ENCODE measurements around the gene KRTAP10-1.

The KRTAP10-1 gene

GRCh38 chr21:44547656-44548331 is 7.8 kb upstream of the KRTAP10-1 start:
- DNase-seq, result no peak

- DNase-seq, result no peak
These were observed 4.6 kb upstream of the KRTAP10-1 start for GRCh38 chr21:44544566-44544965.

- no peak for DNase-seq
These were observed 2.7 kb upstream of the KRTAP10-1 start for GRCh38 chr21:44542716-44543115.

- no peak for DNase-seq
These were observed 820 bp upstream of the KRTAP10-1 start for GRCh38 chr21:44540741-44541288.

- no peak for DNase-seq
These were observed 949 bp downstream of the KRTAP10-1 start for GRCh38 chr21:44539046-44539445.

- DNase-seq, result no peak
These were observed 1.8 kb downstream of the KRTAP10-1 start for GRCh38 chr21:44537930-44538911.

GRCh38 chr21:44535963-44536362 is 4.0 kb downstream of the KRTAP10-1 start:
- no peak for DNase-seq

- no peak for DNase-seq
These were observed 5.3 kb downstream of the KRTAP10-1 start for GRCh38 chr21:44534688-44535087.

GRCh38 chr21:44533891-44534627 is 5.9 kb downstream of the KRTAP10-1 start:
- DNase-seq, result no peak

- DNase-seq, result no peak
These were observed 6.7 kb downstream of the KRTAP10-1 start for GRCh38 chr21:44533121-44533890.

GRCh38 chr21:44532712-44533111 is 7.3 kb downstream of the KRTAP10-1 start:
- no peak for DNase-seq

- DNase-seq, result no peak
These were observed 8.1 kb downstream of the KRTAP10-1 start for GRCh38 chr21:44531606-44532564.

- no peak for DNase-seq
These were observed 8.9 kb downstream of the KRTAP10-1 start for GRCh38 chr21:44530903-44531605.

- DNase-seq, result no peak
These were observed 9.6 kb downstream of the KRTAP10-1 start for GRCh38 chr21:44530221-44530902.

GRCh38 chr21:44529503-44530125 is 10.4 kb downstream of the KRTAP10-1 start:
- no peak for DNase-seq

GRCh38 chr21:44529011-44529421 is 11.0 kb downstream of the KRTAP10-1 start:
- DNase-seq, result no peak

GRCh38 chr21:44528634-44528995 is 11.4 kb downstream of the KRTAP10-1 start:
- no peak for DNase-seq

- no peak for DNase-seq
These were observed 11.9 kb downstream of the KRTAP10-1 start for GRCh38 chr21:44527983-44528633.
